GM12878 (cell line): Measurements from ENCODE around the gene RFC1. TPM values are rescaled to one million over a fixed set of nuclear protein-coding genes. Genes with fewer than 3 reads are reported as not detected.
A peak's percentile ranks its signal among the peaks of the same experiment; 100 is the strongest.

Experiments
- CUX1 ChIP-seq: IDR thresholded peaks from 2 replicates; pipeline ENCODE4 v1.6.1; 2012; ENCODE audit warnings: improper control_type of control experiment, low read depth, low read length; ENCODE audit not compliant: insufficient replicate concordance
- E2F4 ChIP-seq: IDR thresholded peaks from 2 replicates; pipeline ENCODE4 v1.6.1; 2012; ENCODE audit warnings: low read depth, low read length, improper control_type of control experiment
- E2F8 ChIP-seq: fragments of 450-650 bp; IDR thresholded peaks from 2 replicates; pipeline ENCODE4 v1.6.1; 2018; ENCODE audit warnings: mild to moderate bottlenecking, low read depth, moderate library complexity; ENCODE audit not compliant: partially characterized antibody
- ELK1 ChIP-seq: IDR thresholded peaks from 2 replicates; pipeline ENCODE4 v1.6.1; 2012; ENCODE audit warnings: low read depth, low read length, improper control_type of control experiment
- ETV6 ChIP-seq, 2 experiments: fragments of 450-650 bp in 1 of 2; IDR thresholded peaks in 1 of 2; conservative IDR thresholded peaks in 1 of 2; 2 replicates each; pipeline ENCODE4 v1.6.1; 2014; ENCODE audit warnings: antibody characterized with exemption in 1 of 2, borderline replicate concordance in 1 of 2, low read depth in 1 of 2, mild to moderate bottlenecking in 1 of 2, moderate library complexity in 1 of 2
- GATAD2B ChIP-seq: fragments of 450-650 bp; conservative IDR thresholded peaks from 2 replicates; pipeline ENCODE4 v1.6.1; 2017; ENCODE audit warnings: low read depth, mild to moderate bottlenecking, moderate library complexity
- MEF2B ChIP-seq: fragments of 450-650 bp; IDR thresholded peaks from 2 replicates; pipeline ENCODE4 v1.6.1; 2018; ENCODE audit warnings: mild to moderate bottlenecking, moderate library complexity; ENCODE audit not compliant: partially characterized antibody, poor library complexity, severe bottlenecking
- MTA3 ChIP-seq: IDR thresholded peaks from 2 replicates; pipeline ENCODE4 v1.6.1; 2012; ENCODE audit warnings: low read length, inconsistent platforms, borderline replicate concordance
- NR2F1 ChIP-seq: fragments of 450-650 bp; conservative IDR thresholded peaks from 2 replicates; pipeline ENCODE4 v1.6.1; 2017; ENCODE audit warnings: mild to moderate bottlenecking
- POLR2AphosphoS2 ChIP-seq: IDR thresholded peaks from 2 replicates; pipeline ENCODE4 v1.6.1; 2011; ENCODE audit warnings: low read depth, mild to moderate bottlenecking, low read length, improper control_type of control experiment, moderate library complexity
- SIN3A ChIP-seq: IDR thresholded peaks from 2 replicates; pipeline ENCODE4 v1.6.1; 2012; ENCODE audit warnings: low read depth, low read length, improper control_type of control experiment
- SPI1 ChIP-seq: IDR thresholded peaks from 2 replicates; pipeline ENCODE4 v1.6.1; 2011; ENCODE audit warnings: low read depth, mild to moderate bottlenecking, low read length, moderate library complexity, borderline replicate concordance; ENCODE audit not compliant: insufficient read depth
- SRF ChIP-seq, 2 experiments: IDR thresholded peaks; 2 replicates each; pipeline ENCODE4 v1.6.1; 2011; ENCODE audit warnings: low read depth in 2 of 2, low read length in 2 of 2, mild to moderate bottlenecking in 1 of 2, moderate library complexity in 1 of 2
- STAT1 ChIP-seq: fragments of 450-650 bp; conservative IDR thresholded peaks from 2 replicates; pipeline ENCODE4 v1.6.1; 2014; ENCODE audit warnings: antibody characterized with exemption, mild to moderate bottlenecking
- TAF1 ChIP-seq: IDR thresholded peaks from 2 replicates; pipeline ENCODE4 v1.6.1; 2011; ENCODE audit warnings: mild to moderate bottlenecking, low read depth, low read length, borderline replicate concordance
- ZNF217 ChIP-seq: fragments of 450-650 bp; IDR thresholded peaks from 2 replicates; pipeline ENCODE4 v1.6.1; 2017; ENCODE audit warnings: antibody characterized with exemption, mild to moderate bottlenecking
- ZNF274 ChIP-seq: IDR thresholded peaks from one replicate; pipeline ENCODE4 v1.8.0; 2011; ENCODE audit not compliant: insufficient read length, insufficient read depth
- polyA plus RNA-seq, 11 experiments: library from polyadenylated mRNA; depleted of rRNA in 4 of 11; unstranded in 6 of 11; stranded (reverse) in 5 of 11; fragments of >200 nt; fragmentation: Nextera tagmentation in 4 of 11; fragmentation: Illumina TruSeq in 1 of 11; extraction: Ambion mirVana in 4 of 11; extraction: Trizol in 1 of 11; gene quantifications; 1 replicate in 1 of 11; 2 replicates in 10 of 11; pipeline versions ENCODE4 v1.2.1 to v1.2.3, GENCODE V29; 2011 to 2016; ENCODE audit warnings: inconsistent platforms in 2 of 11, missing spikeins in 2 of 11, low read depth in 1 of 11
- total RNA-seq, 4 experiments: library from RNA; depleted of rRNA in 3 of 4; stranded (reverse); fragments of >200 nt in 3 of 4; fragmentation: Illumina TruSeq in 1 of 4; extraction: Trizol in 1 of 4; gene quantifications; 2 replicates each; pipeline versions ENCODE4 v1.2.1 to v1.2.3, GENCODE V29; 2013 to 2021

RFC1 gene
- total and polyA plus RNA-seq, 10 of the 15 experiments (the other 5 are each of a cell fraction or from before 2014, with no cell fraction given): 22.5 to 67.8 (median 40.3) TPM

GRCh38 chr4:39365830-39366771, at the start of gene RFC1 (continued):
- no peak for TF ChIP-seq CUX1
- TF ChIP-seq ETV6 (conservative IDR thresholded peaks at IDR 0.05 in 1 of 2, IDR thresholded peaks at IDR 0.05 in 1 of 2; ENCODE audit: borderline replicate concordance in 1 of 2, low read depth in 1 of 2): peak in 1 of 2 experiments; percentile 29; a peak in 1 of 4 replicates
- peak; percentile 45; the same call in 1 of the 2 replicates for TF ChIP-seq POLR2AphosphoS2
- TF ChIP-seq ZNF217: no peak
- 0 out of 2 replicates have a peak, but pooled peaks have one; percentile 18 for TF ChIP-seq STAT1
- TF ChIP-seq MTA3: no peak
- peak; percentile 84; the same call in 1 of the 2 replicates for TF ChIP-seq SIN3A
- peak in 1 of 2 experiments; percentile 86; a peak in 2 of 4 replicates for TF ChIP-seq SRF (IDR thresholded peaks at IDR 0.05; ENCODE audit: low read depth in 2 of 2, low read length in 2 of 2)
- no peak; the same call in 1 of the 2 replicates for TF ChIP-seq NR2F1
- no peak for TF ChIP-seq TAF1
- TF ChIP-seq E2F4: peak; percentile 87
- TF ChIP-seq SPI1: peak; percentile 12; the same call in 1 of the 2 replicates
- TF ChIP-seq GATAD2B: no peak; the same call in 1 of the 2 replicates
- TF ChIP-seq ZNF274: no peak
- TF ChIP-seq MEF2B: peak; percentile 15
- peak; percentile 91 for TF ChIP-seq E2F8
- TF ChIP-seq ELK1: peak; percentile 78
